CMK (cell line): ENCODE measurements around the gene ESYT2.

ENCODE experiments used
- DNase-seq: peaks from one replicate; pipeline ENCODE4 v3.0.0-alpha.2; 2010; ENCODE audit warnings: low read depth

Gene ESYT2

DNA sequence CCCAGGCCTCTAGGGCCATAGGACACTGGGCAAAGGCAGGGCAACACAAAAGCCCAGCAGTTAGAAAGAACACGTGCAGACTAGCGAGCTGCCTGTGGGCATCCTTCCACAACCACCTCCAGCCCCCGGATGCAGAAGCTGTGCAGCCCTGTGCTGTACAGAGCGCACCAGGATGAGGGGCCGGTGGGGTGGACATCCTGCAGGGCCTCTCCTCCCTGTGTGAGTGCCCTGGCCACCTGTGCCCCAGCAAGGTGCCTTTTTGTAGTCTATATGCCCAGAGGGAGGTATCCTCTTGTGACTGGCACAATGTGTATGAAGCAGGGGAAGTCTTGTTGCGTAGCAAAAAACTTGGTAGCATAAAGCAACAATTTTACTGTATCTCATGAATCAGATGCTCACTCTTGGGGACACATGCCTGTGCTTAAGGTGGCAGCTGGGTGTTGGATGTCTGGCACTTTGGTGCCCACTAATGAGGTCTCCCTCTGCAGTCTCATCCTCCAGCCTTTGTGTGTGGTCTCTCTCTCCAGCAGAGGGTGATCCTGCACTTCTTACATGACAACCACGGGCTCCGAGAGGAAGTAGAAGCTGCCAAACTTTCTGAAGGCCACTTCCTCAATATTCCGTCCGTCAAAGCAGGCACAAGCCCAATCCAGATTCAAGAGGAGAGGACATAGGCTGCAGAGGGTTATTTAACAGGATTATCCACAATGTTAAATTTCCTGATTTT, 133.4 kb downstream of the ESYT2 start:
- no peak for DNase-seq

DNA sequence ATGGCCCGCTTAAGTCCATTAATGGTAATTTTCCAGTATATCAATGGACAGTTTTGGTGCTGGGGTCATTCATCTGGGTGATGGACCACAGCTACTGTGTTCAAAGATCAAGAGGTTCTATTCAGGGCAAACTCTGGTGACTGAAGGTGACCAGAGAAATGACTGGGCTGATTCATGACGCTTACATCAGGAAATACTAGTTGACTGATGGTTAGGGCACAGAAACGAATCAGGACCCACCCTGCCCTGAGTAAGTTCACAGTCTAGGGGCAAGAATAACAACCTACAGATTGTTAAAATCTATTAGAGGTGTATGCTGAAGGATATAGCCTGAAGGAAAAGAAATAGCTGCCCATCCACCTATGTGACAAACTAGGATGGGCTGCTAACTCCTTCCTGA, 134.3 kb downstream of the ESYT2 start:
- no peak for DNase-seq

GRCh38 chr7:158694650-158695049, 134.7 kb downstream of the ESYT2 start:
- DNase-seq, result no peak

GRCh38 chr7:158689488-158689887, 139.8 kb downstream of the ESYT2 start:
- DNase-seq, result no peak

GRCh38 chr7:158687406-158687805, 141.9 kb downstream of the ESYT2 start:
- no peak for DNase-seq

DNA sequence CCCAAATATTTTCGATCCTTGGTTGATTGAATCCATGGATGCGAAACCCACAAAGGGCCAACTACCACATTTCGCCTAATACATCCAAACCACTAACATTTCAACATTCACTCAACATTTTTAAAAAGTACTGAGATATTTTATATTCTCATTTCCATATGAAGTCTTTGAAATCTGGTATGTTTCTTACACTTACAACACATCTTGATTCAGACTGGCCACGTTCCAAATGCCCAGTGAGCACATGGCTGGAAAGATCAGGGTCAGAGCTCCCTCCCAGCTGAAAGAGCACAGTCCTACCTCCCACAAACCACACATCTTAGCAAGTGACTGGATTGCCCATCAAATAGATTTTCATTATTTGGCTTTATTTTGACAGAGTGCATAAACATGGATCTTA, 143.6 kb downstream of the ESYT2 start:
- no peak for DNase-seq

DNA sequence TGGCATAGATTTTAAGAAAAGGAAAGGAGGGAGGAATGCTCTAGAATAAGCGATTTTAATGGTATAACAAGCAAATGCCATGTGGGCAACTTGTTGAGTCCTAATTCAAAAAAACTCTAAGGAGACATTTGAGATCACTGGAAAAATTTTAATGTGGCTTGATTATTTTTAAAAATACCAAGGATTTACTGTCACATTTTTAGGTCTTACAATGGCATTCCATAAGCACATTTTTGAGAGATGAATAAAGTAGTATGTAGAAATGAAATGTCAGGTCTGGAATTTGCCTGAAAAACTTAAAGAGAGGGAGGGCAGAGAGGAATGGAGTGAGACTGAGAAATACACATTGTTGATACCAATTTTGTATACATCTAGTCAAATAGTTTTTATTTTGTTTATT, 145.0 kb downstream of the ESYT2 start:
- no peak for DNase-seq

- no peak for DNase-seq
Observed at GRCh38 chr7:158683541-158683940, 145.8 kb downstream of the ESYT2 start.

GRCh38 chr7:158682456-158682855, 146.9 kb downstream of the ESYT2 start:
- no peak for DNase-seq
